ENCODE measurements around the gene C16orf87. TPM values are rescaled to one million over a fixed set of nuclear protein-coding genes. Genes with fewer than 3 reads are reported as not detected.
"Not testable (repeated sequence)": the region's sequence is repeated elsewhere in the genome, so short reads cannot be mapped to it uniquely, and the experiment has no call there.

C16orf87 gene
- total RNA-seq, 1 donor from 2014 or later = 10.1 TPM

DNA sequence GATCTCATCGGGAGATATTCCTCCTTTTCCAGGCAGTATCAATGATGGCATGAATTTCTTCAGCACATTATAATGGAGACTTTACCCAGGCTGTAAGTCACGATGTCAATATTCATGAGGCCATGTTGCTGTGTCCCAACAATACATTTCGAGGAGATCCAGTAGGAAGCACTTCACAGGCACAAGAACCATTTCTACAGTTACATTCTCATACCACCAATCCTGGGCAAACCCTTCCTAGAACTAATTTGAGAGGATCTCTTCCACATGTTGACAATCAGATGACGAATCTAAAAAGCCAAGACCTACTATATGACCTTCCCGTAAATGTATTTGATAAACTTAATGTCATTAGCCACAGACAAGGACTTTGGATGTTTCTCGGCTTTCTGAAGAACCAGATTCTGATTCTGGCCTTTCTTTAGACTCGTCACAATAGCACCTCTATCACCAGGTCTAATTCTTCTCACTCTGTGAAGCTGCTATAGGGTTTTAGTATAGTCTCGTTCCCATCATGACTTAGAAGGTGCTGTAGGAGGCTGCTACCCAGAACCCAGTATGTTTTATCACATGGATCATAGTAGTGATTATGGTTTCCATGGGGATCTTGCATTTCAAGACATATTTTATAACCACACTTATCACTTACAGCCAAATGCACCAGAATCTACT lies 40.2 kb downstream of the C16orf87 start:
- TF ChIP-seq, protein P1, sequence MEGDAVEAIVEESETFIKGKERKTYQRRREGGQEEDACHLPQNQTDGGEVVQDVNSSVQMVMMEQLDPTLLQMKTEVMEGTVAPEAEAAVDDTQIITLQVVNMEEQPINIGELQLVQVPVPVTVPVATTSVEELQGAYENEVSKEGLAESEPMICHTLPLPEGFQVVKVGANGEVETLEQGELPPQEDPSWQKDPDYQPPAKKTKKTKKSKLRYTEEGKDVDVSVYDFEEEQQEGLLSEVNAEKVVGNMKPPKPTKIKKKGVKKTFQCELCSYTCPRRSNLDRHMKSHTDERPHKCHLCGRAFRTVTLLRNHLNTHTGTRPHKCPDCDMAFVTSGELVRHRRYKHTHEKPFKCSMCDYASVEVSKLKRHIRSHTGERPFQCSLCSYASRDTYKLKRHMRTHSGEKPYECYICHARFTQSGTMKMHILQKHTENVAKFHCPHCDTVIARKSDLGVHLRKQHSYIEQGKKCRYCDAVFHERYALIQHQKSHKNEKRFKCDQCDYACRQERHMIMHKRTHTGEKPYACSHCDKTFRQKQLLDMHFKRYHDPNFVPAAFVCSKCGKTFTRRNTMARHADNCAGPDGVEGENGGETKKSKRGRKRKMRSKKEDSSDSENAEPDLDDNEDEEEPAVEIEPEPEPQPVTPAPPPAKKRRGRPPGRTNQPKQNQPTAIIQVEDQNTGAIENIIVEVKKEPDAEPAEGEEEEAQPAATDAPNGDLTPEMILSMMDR (IDR thresholded peaks at IDR 0.05; ENCODE audit: insufficient read depth, low read length, poor library complexity, severe bottlenecking) = no peak
- Histone ChIP-seq H3K36me3 (ENCODE audit: control insufficient read depth, insufficient read depth, low read length) (no peaks in the 10 kb centered on the region), H3K4me3 (ENCODE audit: low read depth, low read length) (no peak overlapping the region), H3K27me3 (ENCODE audit: control insufficient read depth, insufficient read depth, low read length) (no peaks in the 10 kb centered on the region)
- no peak for DNase-seq (ENCODE audit: low read depth)

DNA sequence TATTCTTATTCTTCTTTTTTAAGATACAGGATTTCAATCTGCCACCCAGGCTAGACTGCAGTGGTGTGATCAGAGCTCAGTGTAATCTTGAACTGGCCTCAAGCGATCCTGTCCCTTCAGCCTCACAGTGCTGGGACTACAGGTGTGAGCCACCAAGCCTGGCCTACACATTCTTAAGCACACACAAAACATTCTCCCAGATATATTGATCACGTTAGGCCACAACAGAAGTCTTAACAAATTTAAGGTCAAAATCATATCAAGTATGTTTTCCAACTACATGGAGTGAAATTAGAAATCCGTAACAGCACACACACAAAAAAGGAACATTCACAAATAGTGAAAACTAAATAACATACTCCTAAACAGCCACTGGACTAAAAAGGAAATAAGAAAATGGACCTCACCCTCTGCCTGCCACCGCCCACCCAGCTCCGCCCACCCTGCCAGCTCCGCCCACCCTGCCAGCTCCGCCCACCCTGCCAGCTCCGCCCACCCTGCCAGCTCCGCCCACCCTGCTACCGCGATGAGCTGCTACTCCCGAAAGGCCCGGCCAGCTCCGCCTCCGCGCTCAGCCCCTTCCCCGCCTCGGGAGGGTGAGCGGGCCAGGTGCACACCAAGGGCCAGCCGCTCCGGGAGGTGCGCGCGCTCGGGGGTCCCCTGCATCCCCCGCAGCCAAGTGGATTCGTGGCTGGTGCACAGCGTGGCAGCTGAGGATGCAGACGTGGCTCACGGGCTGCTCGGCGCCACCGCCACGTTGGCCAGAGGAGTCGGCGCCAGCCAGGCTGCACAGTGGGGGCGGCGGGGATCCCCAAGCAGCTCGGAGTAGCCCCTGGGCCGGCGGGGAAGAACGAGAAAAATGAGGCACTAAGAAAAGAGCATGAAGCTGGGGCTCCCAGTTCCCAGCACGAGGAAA lies 41.2 kb downstream of the C16orf87 start:
- DNase-seq (ENCODE audit: low read depth) = no peak
- TF ChIP-seq, protein P1 (IDR thresholded peaks at IDR 0.05; ENCODE audit: insufficient read depth, low read length, poor library complexity, severe bottlenecking) = no peak
- peak overlapping the region; percentile 76 for H3K4me3 ChIP-seq (ENCODE audit: low read depth, low read length)
- H3K36me3 ChIP-seq (ENCODE audit: control insufficient read depth, insufficient read depth, low read length) = no peaks in the 10 kb centered on the region
- no peaks in the 10 kb centered on the region for H3K27me3 ChIP-seq (ENCODE audit: control insufficient read depth, insufficient read depth, low read length)

DNA sequence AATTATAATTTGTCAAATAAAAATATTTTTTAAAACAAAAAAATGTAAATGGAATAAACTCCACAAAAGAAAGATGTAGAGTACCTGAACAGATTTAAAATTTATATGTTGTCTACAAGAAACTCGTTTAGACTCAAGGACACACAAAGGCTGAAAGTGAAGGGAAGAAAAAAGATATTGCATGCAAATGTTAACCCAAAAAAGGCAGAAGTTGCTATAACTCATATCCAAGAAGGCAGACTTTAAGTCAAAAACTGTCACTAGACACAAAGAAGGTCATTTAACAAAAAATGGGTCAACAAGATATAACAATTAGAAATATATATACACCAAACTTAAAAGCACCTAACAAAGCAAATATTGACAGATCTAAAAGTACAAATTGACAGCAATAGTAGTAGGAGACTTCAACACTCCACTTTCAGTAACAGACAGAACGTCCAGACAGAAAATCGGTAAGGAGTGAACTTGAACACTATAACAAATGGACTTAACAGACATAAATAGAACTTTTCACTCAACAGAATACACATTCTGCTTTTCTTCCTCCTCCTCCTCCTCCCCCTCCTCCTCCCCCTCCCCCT lies 42.0 kb downstream of the C16orf87 start:
- no peaks in the 10 kb centered on the region for H3K36me3 ChIP-seq (ENCODE audit: control insufficient read depth, insufficient read depth, low read length)
- no peak overlapping the region for H3K4me3 ChIP-seq (ENCODE audit: low read depth, low read length)
- TF ChIP-seq, protein P1 (IDR thresholded peaks at IDR 0.05; ENCODE audit: insufficient read depth, low read length, poor library complexity, severe bottlenecking) = no peak
- no peaks in the 10 kb centered on the region for H3K27me3 ChIP-seq (ENCODE audit: control insufficient read depth, insufficient read depth, low read length)
- DNase-seq (ENCODE audit: low read depth) = no peak

DNA sequence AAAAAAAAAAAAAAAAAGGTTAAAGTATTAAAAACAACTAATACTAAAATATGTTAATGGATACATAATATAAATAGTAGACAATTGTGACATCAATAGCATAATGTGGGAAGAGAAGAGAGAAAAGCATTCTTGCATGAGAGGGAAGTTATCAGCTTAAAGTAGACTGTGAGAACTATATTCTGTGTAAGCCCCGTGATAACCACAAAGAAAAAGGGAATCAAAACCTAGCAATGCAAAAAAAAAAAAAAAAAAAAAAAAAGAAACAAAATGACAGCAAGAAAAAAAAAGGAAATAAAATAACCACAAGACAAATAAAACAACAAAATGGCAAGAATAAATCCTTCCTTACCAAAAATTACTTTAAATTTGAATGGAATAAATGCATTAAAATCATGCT lies 43.1 kb downstream of the C16orf87 start:
- TF ChIP-seq, protein P1 (IDR thresholded peaks at IDR 0.05; ENCODE audit: insufficient read depth, low read length, poor library complexity, severe bottlenecking) = no peak
- DNase-seq (ENCODE audit: low read depth) = no peak
- Histone ChIP-seq H3K27me3 (ENCODE audit: control insufficient read depth, insufficient read depth, low read length) (no peaks in the 10 kb centered on the region), H3K4me3 (ENCODE audit: low read depth, low read length) (no peak overlapping the region), H3K36me3 (ENCODE audit: control insufficient read depth, insufficient read depth, low read length) (no peaks in the 10 kb centered on the region)

DNA sequence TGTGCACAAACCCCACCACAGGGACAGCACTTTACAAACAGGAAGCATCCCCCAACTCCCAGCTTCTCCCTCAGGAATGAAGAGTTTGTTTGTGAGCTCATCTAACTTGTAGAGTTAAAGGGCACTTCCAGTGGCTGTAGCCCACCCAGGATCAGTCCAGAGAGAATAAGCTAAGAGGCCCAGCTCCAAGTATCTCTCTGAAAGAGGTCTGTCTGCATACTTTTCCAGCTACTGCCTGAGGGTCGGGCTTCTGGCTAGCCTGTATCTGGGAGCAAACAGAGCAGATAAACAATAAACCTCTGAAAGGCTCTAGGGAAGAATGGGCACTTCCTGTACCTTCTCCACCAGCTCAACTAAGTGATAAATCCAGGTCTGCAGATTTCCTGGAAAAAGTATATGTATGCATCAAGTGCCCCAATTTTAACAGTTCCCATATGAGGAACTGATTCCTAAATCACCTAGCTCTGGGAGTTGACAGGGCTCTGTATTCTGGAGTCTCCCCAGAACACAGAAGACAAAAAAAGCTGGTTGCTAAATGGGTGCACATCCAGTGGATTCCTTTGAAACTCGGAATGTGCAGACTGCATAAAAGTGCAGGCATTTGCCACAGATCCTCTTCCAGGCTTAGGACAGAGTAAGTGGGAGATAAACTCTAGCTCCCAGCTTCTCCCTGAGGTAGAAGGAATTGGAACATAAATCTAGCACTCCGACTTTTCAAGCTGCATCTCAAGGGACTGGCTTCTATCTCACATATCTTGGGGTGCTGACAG lies 45.7 kb downstream of the C16orf87 start:
- DNase-seq (ENCODE audit: low read depth) = no peak
- TF ChIP-seq, protein P1 (IDR thresholded peaks at IDR 0.05; ENCODE audit: insufficient read depth, low read length, poor library complexity, severe bottlenecking) = no peak
- Histone ChIP-seq H3K27me3 (ENCODE audit: control insufficient read depth, insufficient read depth, low read length) (no peaks in the 10 kb centered on the region), H3K4me3 (ENCODE audit: low read depth, low read length) (no peak overlapping the region), H3K36me3 (ENCODE audit: control insufficient read depth, insufficient read depth, low read length) (no peaks in the 10 kb centered on the region)

DNA sequence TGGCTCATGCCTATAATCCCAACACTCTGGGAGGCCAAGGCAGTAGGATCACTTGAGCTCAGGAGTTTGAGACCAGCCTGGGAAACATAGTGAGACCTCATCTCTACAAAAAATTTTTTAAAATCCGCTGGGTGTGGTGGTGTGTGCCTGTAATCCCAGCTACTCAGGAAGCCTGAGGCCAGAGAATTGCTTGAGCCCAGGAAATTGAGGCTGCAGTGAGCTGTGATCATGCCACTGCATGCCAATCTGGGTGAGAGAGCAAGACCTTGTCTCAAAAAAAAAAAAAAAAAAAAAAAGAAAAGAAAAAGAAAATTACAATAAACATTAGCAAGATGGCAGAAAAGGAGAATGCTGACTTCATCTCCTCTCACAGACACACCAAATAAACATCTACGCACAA lies 46.4 kb downstream of the C16orf87 start:
- not testable (repeated sequence) for H3K27me3 ChIP-seq (ENCODE audit: control insufficient read depth, insufficient read depth, low read length); DNase-seq (ENCODE audit: low read depth); H3K4me3 ChIP-seq (ENCODE audit: low read depth, low read length); H3K36me3 ChIP-seq (ENCODE audit: control insufficient read depth, insufficient read depth, low read length)
